Ectodermal cell (in vitro differentiated cells): ENCODE results near the gene SLC22A4.

ENCODE experiments used
- H3K27ac ChIP-seq: 2 replicates; pipeline ENCODE4 v1.7.0; 2013; ENCODE audit warnings: mild to moderate bottlenecking, low read depth, low read length; ENCODE audit not compliant: insufficient read depth, poor library complexity, severe bottlenecking
- H3K27me3 ChIP-seq: 2 replicates; pipeline ENCODE4 v1.7.0; 2013; ENCODE audit warnings: mild to moderate bottlenecking, low read length; ENCODE audit not compliant: insufficient read depth, control insufficient read depth, poor library complexity, severe bottlenecking
- H3K36me3 ChIP-seq: one replicate; pipeline ENCODE4 v1.7.0; 2013; ENCODE audit warnings: low read length; ENCODE audit not compliant: control insufficient read depth, insufficient read depth
- H3K4me1 ChIP-seq: one replicate; pipeline ENCODE4 v1.7.0; 2013; ENCODE audit warnings: low read length; ENCODE audit not compliant: control insufficient read depth, insufficient read depth
- H3K4me3 ChIP-seq: 2 replicates; pipeline ENCODE4 v1.7.0; 2013; ENCODE audit warnings: low read depth, low read length, control low read depth; ENCODE audit not compliant: insufficient read depth
- H3K9me3 ChIP-seq: 2 replicates; pipeline ENCODE4 v1.7.0; 2013; ENCODE audit warnings: mild to moderate bottlenecking, low read length, moderate library complexity; ENCODE audit not compliant: control insufficient read depth
- WGBS, 2 experiments: methylation state at CpG; one replicate each; pipeline ENCODE4 v1.1.7; 2013; ENCODE audit warnings: missing lambda C conversion rate in 2 of 2; 5-methylcytosine and 5-hydroxymethylcytosine counted together

The SLC22A4 gene

GRCh38 chr5:132302413-132302812, 8.2 kb downstream of the SLC22A4 start:
- Histone ChIP-seq H3K27me3 (no peaks in the 10 kb centered on the region), H3K4me1 (peaks cover 5% of the 10 kb centered on the region), H3K27ac (no peak overlapping the region), H3K4me3 (no peak overlapping the region), H3K36me3 (no peaks in the 10 kb centered on the region), H3K9me3 (no peaks in the 10 kb centered on the region)
- WGBS, 2 experiments: 92% methylated on average over 3 of the region's 3 CpGs

- Histone ChIP-seq H3K4me3 (no peak overlapping the region), H3K4me1 (peaks cover 5% of the 10 kb centered on the region), H3K36me3 (no peaks in the 10 kb centered on the region), H3K9me3 (no peaks in the 10 kb centered on the region), H3K27ac (no peak overlapping the region), H3K27me3 (no peaks in the 10 kb centered on the region)
- 84 to 93% methylated on average over 6 of the region's 6 CpGs for WGBS, 2 experiments
Observed at GRCh38 chr5:132303589-132303988, 9.4 kb downstream of the SLC22A4 start.

- H3K36me3 ChIP-seq: no peaks in the 10 kb centered on the region
- no peak overlapping the region for H3K27ac ChIP-seq
- no peaks in the 10 kb centered on the region for H3K27me3 ChIP-seq
- no peaks in the 10 kb centered on the region for H3K9me3 ChIP-seq
- peaks cover 5% of the 10 kb centered on the region for H3K4me1 ChIP-seq
- 92% methylated on average over 2 of the region's 2 CpGs; no CpG with 5 or more reads in 1 of the 2 experiments for WGBS, 2 experiments
- H3K4me3 ChIP-seq: no peak overlapping the region
Observed at GRCh38 chr5:132305420-132305819, 11.2 kb downstream of the SLC22A4 start.

GRCh38 chr5:132308701-132309100, 14.5 kb downstream of the SLC22A4 start:
- Histone ChIP-seq H3K36me3 (no peaks in the 10 kb centered on the region), H3K4me1 (peaks cover 5% of the 10 kb centered on the region), H3K9me3 (no peaks in the 10 kb centered on the region), H3K27ac (no peak overlapping the region), H3K27me3 (no peaks in the 10 kb centered on the region), H3K4me3 (no peak overlapping the region)
- 94 to 97% methylated on average over 4 of the region's 4 CpGs for WGBS, 2 experiments

- Histone ChIP-seq H3K27ac (no peak overlapping the region), H3K27me3 (no peaks in the 10 kb centered on the region), H3K36me3 (no peaks in the 10 kb centered on the region), H3K9me3 (no peaks in the 10 kb centered on the region), H3K4me1 (no peaks in the 10 kb centered on the region), H3K4me3 (no peak overlapping the region)
Observed at GRCh38 chr5:132309679-132310078, 15.5 kb downstream of the SLC22A4 start.

GRCh38 chr5:132310141-132310834, 16.1 kb downstream of the SLC22A4 start:
- no peaks in the 10 kb centered on the region for H3K9me3 ChIP-seq
- H3K4me3 ChIP-seq: no peak overlapping the region

DNA sequence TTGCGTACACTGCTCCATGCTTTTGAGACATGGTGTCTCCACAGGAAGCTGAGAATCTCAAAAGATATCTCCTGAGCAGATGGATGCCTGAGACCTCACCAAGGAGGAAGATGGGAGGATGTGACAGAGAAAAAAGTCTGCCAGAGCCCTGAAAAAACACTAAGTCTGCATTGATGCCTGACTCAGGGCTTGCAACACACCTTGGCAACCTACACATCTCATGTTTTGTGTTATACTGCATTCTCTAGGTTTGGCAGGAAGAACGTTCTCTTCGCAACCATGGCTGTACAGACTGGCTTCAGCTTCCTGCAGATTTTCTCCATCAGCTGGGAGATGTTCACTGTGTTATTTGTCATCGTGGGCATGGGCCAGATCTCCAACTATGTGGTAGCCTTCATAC, 19.2 kb downstream of the SLC22A4 start:
- Histone ChIP-seq H3K27me3 (no peaks in the 10 kb centered on the region), H3K27ac (no peak overlapping the region), H3K9me3 (no peaks in the 10 kb centered on the region), H3K4me1 (no peaks in the 10 kb centered on the region), H3K36me3 (no peaks in the 10 kb centered on the region), H3K4me3 (no peak overlapping the region)
- WGBS, 2 experiments: 92 to 94% methylated on average over 4 of the region's 4 CpGs

More at GRCh38 chr5:132310141-132310834, 16.1 kb downstream of the SLC22A4 start:
- 85 to 89% methylated on average over 11 of the region's 11 CpGs for WGBS, 2 experiments
- H3K36me3 ChIP-seq: no peaks in the 10 kb centered on the region
- no peaks in the 10 kb centered on the region for H3K4me1 ChIP-seq
- H3K27ac ChIP-seq: no peak overlapping the region
- no peaks in the 10 kb centered on the region for H3K27me3 ChIP-seq

GRCh38 chr5:132313961-132314432, 19.8 kb downstream of the SLC22A4 start:
- 92 to 97% methylated on average over 2 of the region's 2 CpGs for WGBS, 2 experiments
- Histone ChIP-seq H3K36me3 (no peaks in the 10 kb centered on the region), H3K4me1 (no peaks in the 10 kb centered on the region), H3K27me3 (no peaks in the 10 kb centered on the region), H3K9me3 (no peaks in the 10 kb centered on the region), H3K4me3 (no peak overlapping the region), H3K27ac (no peak overlapping the region)

DNA sequence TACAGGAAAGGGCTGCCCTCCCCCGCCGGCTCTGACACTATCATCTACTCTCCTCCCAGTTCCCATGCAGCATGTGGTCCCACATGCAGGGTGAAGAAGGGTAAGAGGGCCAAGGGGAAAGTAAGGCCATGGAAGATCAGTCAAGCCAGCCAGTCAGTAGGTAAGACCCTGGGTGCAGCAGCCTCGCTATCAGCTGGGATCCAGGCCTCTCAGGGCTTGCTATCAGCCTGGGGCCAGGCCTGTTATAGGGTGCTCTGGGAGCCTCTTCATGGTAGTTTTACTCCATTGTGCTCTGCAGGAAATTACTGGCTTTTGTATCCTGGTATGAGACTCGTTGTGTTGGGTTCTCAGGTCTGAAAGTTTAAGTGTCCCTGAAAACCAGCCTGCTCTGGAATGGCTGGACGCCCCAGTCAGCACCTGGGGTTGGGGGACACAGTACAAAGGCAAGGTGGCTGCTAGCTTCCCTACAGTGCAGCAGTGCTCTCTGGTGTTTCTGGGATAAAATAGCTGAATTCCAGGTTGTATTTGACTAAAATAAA, 21.4 kb downstream of the SLC22A4 start:
- H3K9me3 ChIP-seq: no peaks in the 10 kb centered on the region
- no peaks in the 10 kb centered on the region for H3K4me1 ChIP-seq
- 84 to 85% methylated on average over 5 of the region's 5 CpGs for WGBS, 2 experiments
- no peaks in the 10 kb centered on the region for H3K36me3 ChIP-seq
- no peaks in the 10 kb centered on the region for H3K27me3 ChIP-seq
- H3K27ac ChIP-seq: no peak overlapping the region
- no peak overlapping the region for H3K4me3 ChIP-seq

GRCh38 chr5:132319975-132320374, 25.8 kb downstream of the SLC22A4 start:
- no peak overlapping the region for H3K27ac ChIP-seq
- H3K4me1 ChIP-seq: peaks cover 17% of the 10 kb centered on the region
- no peaks in the 10 kb centered on the region for H3K36me3 ChIP-seq
- no peaks in the 10 kb centered on the region for H3K27me3 ChIP-seq
- 97% methylated on average over 1 of the region's 1 CpG for WGBS, 2 experiments
- no peaks in the 10 kb centered on the region for H3K9me3 ChIP-seq
- H3K4me3 ChIP-seq: no peak overlapping the region
